SH-SY5Y (cell line): Measurements from ENCODE around the gene MORC2.

Source experiments
- GATA2 ChIP-seq: IDR thresholded peaks from 2 replicates; pipeline ENCODE4 v1.6.1; 2011; ENCODE audit warnings: mild to moderate bottlenecking, low read depth, low read length
- GATA3 ChIP-seq: IDR thresholded peaks from 2 replicates; pipeline ENCODE4 v1.6.1; 2011; ENCODE audit warnings: low read depth, mild to moderate bottlenecking, low read length, moderate library complexity

The MORC2 gene

DNA sequence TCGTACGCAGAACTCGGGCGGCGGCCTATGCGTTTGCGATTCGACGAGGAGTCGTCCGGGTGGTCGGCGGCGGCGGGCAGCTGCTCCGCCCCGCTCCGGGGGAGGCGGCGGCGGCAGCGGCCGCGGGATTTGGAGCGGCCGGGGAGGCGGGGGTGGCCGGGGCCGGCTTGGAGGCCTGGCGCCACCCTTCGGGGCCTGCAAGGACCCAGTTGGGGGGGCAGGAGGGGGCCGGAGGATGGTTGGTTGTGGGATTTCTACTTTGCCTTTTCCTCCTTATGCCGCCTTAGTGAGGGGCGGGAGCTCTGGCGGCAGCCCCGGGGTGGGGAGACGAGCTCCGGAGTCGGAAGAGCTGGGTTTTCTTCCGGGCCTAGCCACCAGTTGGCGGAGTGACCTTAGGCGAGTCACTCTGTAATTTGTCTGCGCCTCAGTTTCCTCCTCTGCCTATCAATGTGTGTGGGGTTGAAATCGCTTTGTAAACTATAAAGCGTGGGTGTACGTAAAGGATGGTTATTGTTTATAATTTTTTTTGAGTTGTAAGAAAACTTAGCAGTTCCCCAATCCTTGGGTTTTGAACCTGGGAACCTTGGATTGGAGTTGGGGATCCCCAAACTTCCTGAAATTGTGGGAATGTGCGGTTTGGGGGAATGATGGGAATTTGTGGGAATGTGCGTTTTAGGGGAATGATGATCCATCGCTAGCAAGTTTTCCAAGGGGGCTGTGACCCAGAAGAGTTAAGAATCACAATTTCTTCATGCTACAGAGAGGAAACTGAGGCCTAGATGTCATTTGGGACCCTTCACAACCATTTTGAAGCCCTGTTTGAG lies 1.2 kb upstream of the MORC2 start:
- TF ChIP-seq GATA2 (no peak), GATA3 (no peak)

GRCh38 chr22:30968924-30969531 lies 454 bp upstream of the MORC2 start, which contains the start of gene TUG1:
TUG1 (plus strand) TSS chr22:30969265.
- TF ChIP-seq GATA2 (no peak), GATA3 (no peak)

DNA sequence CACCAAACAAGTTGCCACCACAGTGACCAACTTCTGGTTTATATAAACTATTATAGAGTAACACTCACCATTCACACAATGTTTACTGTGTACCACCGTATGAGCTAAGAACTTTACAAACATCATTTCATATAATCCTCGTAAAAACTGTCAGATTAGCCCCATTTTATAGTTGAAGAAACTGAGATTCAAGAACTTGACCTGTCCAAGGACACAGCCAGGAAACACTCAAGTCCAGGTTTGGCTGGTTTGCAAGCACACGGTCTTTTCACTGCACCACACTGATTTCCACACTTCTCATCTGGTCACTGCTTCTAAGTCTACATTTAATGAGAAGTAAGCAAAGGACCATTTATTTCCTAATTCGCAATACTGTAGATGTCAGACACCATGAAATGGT lies 3.7 kb downstream of the MORC2 start:
- TF ChIP-seq GATA3 (no peak), GATA2 (no peak)

DNA sequence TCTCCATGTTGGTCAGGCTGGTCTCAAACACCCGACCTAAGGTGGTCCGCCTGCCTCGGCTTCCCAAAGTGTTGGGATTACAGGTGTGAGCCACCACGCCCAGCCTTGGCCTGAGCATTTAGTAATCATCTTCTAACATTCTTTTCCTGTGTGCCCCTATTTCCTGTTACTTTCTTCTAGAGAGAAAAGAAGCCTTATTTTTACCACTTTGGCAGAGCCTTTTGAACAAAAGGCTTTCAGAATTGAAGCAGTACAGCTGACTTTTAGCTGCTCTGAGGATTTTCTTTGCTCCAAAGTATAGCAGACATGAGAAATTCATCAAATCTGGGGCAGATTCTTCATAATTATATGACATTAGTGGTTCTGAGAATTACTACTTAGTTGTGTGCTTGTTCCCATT lies 13.4 kb downstream of the MORC2 start:
- no peak for TF ChIP-seq GATA2
- TF ChIP-seq GATA3: no peak

DNA sequence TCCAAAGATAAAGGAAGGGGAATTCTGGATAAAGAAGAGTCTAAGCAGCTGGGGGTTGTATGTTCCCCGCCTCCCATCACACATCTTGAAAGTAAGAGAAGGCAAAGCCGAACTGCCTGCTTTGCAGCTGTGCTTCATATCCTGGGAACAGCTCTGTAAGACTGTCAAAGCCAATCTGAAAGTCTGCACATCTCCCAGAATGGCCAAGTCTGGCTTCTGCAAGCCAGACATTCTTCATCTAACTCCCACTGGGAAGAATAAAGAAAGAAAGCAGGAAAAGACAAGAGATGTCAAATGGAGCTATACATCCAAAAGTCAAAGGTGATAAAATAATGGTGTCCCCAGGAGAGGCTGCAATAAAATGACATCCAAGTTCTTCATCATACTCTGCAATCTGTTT lies 15.4 kb downstream of the MORC2 start:
- TF ChIP-seq GATA2 (no peak), GATA3 (no peak)

DNA sequence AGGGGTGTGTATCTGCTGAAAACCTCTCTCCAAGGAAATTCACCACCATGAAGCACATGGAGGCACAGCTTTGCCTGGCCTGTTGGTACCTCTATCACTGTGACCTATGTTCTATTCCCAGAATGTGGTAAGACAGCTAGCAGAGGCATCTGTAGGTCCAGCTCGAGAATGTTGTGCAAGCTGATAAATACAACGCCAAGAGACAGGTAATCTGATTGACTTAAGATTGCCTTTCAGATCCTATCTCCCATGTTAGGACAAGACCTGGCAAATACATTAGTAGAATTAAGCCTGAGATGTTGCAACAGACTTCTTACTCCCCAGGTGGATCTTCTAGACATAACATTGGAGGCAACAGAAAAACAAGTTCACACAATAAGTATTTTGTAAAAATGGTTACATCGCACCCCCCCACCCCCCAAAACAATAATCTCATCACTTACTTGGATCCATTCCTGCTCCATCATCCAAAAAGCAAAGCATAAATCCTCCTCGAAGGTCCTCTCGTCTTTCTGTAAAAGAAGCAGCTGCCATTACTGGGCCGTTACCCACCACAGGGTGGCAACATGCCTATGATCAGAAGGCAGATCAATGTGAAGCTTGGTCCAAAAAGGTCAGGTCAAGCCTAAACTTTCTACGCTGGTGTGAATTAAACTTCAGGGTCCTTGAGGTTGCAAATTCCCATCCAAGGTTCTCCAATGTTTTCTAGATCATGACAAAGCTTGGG lies 18.5 kb downstream of the MORC2 start:
- no peak for TF ChIP-seq GATA3
- TF ChIP-seq GATA2: no peak

DNA sequence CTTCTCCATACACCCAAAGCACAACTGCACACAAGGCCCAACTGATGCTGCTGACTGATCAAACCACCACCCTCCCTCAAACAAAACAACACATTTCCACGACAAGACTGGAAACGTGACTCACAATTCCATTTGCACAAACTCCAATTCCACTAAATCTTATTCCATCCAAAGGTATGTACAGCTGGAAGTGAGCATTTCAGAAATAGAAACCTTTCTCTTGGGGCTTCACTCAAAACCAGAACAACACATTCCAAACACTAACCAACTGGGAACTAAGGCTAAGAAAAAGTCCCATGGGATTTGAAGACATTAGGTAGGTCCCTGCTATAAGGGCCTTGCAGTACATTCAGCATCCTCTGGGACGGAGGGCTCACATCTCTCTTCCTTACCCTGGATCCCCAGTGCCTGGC lies 19.6 kb downstream of the MORC2 start:
- TF ChIP-seq GATA2 (no peak), GATA3 (no peak)

DNA sequence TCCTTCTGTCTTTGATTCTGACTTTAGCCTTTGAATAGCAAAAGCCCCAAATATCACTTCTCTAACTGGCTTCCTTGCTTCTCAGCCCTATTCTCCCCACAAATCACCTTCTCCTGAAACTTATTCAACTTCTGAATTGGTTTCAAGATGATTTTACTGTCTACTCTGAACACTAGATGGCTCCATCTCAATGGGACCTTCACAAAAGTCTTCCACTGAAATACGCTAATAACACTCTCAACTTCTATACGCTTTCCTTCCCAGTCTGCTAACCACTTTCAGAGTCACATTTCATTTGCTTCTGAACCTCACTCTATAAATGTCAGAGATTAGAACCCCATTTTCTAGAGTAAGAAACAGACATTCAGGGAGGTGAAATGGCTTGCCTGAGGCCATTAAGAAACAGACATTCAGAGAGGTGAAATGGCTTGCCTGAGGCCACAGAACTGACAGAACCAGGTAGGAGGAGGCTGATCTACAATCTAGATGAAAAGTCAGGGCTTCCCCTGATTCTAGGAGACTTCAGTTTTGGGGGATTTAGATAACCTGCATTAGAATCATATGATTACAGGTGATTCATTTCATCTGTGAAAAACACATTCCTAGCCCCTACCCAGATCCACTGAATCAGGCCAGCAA lies 20.6 kb downstream of the MORC2 start:
- TF ChIP-seq GATA3 (no peak), GATA2 (no peak)

DNA sequence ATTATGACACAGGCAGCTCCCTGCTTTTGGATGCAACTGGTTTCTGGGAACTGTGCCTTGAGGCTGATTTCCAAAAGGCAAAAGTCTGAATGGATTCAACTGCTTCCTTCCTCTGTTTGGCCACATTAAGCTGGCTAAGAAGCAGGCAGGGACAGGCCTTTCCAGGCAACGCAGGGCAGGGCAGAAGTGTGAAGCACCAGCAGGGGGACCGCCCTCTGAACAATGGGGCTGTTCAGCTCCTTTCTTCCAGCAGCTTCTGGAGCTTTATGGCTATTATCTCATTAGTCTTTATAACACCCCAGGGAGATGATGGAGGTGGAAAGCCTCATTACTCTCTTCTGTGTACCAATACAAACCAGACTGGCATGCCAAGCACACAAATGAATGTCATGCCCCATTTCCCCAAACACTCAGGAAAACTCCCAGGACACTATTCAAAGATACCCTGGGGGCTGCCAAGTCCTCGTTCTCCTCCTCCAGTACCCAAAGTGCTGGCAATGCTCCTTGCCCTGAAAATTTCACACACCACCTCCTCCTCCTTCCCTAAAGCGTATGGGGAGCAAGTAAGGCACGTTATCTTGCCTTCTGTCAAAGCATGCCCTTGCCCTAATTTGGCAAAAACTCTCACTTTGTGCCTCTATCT lies 21.3 kb downstream of the MORC2 start:
- TF ChIP-seq GATA3 (no peak), GATA2 (no peak)

GRCh38 chr22:30946354-30946753 lies 22.2 kb downstream of the MORC2 start:
- TF ChIP-seq GATA3 (no peak), GATA2 (no peak)

GRCh38 chr22:30945653-30946052 lies 22.9 kb downstream of the MORC2 start:
- no peak for TF ChIP-seq GATA2
- no peak for TF ChIP-seq GATA3

DNA sequence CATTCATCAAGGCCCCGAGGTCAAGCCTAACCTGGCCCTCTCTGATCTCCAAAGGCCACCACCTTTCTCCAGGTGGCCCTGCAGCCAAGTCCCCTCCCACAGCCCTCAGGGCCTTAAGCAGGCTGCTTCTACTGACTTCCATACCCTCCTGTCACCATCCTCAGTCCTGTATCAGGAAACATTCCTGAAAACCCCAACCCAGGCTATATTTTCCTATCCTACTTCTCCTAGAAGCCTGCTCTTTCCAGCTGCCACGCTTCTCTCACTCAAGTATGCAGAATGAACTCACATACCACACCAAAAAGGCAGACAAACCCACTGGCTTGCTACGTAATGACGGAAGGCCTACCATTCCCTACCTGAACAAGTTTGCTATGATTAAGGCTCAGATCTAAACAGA lies 23.6 kb downstream of the MORC2 start:
- TF ChIP-seq GATA3: no peak
- TF ChIP-seq GATA2: no peak

DNA sequence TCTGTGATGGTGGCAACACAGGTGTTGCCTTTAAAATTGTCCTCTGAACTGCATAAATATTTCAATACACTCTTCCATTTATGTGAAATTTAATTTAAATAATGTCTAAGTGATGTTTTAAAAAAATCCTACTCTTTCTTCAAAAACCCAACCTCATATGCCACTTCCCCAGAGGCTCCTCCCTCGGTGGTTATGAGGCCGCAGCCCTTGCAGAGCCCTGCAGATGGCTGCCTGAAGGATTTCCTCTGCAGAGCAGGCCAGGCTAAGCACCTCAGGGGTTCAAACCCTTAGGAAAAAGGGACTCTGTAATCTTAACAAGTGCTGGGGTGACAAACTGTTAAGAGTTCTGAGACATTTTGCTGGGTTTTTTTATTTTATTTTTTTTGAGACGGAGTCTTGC lies 25.2 kb downstream of the MORC2 start:
- TF ChIP-seq GATA2: no peak
- no peak for TF ChIP-seq GATA3

DNA sequence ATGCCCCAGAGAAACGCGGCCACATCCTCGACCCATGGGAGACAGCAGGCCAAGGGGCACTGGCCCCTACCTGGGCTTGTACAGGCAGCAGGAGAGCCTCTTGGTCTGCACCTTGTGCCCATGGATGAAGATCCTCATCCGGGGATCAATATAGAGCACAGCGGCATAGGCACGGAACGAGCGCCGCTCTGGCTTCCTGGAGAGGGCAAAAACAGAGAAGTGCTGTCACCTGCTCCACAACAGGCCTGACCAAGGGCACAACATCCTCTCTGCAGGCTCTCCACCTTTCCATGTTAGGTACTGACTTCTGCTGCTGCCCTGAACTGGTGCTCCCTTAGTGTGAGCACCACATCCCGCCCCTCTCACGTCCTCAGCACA lies 27.2 kb downstream of the MORC2 start:
- TF ChIP-seq GATA3 (no peak), GATA2 (no peak)
